Suppressor macrophage treated with lipopolysaccharide for 1 hour (primary cell): ENCODE measurements around the gene SMARCA2.

Experiments
- DNase-seq, 3 donors: peaks; one replicate each; pipeline ENCODE4 v3.0.0-alpha.2; 2020 to 2022

SMARCA2 gene

DNA sequence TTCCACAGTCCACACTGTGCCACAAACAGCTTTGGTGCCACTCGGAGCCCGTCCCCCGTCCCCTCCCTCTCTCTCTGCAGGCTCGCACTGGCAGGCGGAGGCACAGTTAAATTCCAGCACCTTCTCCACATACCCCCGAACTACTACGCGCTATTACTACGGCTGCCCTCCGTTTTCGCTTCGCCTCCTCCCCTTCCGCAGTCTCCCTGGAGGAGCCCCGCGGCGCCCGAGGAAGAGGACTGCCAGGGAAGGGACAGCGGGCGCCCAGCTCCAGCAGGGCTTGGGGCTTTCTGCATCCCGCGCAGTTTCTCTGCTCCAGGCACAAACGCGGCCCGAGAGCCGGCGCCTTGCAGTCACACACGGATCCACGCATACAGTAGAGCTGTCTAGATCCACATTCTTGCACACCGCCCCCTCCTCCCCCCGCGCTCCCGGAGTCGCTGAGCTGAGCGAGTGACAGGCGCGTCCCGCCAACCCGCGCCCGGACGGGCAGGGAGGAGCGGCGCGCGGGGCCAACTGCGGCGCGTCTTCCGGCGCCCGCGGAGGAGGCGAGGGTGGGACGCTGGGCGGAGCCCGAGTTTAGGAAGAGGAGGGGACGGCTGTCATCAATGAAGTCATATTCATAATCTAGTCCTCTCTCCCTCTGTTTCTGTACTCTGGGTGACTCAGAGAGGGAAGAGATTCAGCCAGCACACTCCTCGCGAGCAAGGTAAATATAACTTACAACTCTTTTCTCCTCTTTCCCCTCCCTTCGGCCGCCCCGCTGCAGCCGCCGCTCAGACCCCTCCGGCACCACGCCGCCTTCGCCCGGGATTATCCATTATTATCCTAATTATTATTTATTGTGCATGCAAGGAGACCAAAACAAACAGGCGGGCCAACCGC, at the start of gene SMARCA2:
Gene SMARCA2 (plus strand): TSS at position 652 of the 885 bp plus-strand sequence. CDS start 13,676 bp downstream, outside the sequence.
- peak; percentile 98 to 100 (median 99) for DNase-seq

GRCh38 chr9:1966725-1967366, 48.3 kb upstream of the SMARCA2 start:
- DNase-seq: no peak

DNA sequence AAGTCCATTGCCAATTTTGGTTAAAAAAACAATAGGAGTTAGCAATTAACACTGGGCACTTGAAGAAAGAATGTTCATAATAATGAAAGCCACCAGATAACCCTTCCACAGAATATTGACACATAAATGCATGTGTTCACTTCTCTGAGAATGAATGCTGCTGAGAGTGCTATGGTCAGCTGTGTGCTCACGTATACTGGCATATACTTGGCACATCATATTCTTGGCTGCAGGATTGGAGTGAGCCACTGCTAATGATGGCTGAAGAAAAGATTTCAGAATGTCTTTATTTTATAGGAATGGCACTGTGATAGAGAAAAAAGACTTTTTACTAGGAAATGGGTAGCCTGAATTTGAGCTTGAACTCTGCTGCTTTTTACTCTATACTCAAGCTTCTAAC, 46.0 kb upstream of the SMARCA2 start:
- DNase-seq: no peak

DNA sequence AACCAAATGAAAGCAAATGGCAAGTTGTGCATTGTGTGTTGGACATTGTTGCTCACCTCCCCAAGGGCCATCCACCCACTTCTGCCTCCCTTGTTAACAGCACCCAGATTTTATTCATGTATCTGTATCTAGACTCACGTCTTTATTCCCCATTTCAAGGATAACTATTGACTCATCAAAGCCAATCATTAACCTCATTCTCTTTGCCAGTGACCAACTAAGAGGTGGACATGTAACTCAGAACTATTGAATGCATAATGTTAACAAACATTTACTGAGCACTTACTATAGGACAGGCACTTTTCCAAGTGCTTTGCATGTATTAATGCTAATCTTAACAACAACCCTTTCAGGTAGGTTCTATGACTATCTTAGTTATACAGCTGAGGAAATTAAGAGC, 45.2 kb upstream of the SMARCA2 start:
- no peak for DNase-seq

- no peak for DNase-seq
These were observed 42.5 kb upstream of the SMARCA2 start for GRCh38 chr9:1972672-1973071.

DNA sequence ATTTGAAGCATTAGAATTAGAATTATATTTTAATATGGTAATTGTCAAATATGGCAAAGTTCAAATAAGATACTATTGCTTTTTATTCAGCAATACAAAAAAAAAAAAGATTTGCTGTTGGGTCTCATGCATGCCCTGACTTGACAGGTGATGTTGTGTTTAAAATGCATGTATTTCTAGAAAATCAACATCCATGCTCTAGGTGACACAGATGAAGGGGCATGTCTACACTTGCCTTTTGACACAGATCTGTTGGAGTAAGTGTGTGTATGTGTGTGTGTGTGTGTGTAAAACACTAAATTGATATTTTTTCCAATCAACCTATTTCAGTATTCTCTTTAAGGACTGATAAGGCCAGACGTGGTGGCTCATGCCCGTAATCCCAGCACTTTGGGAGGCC, 38.1 kb upstream of the SMARCA2 start:
- no peak for DNase-seq

GRCh38 chr9:1978941-1979340, 36.2 kb upstream of the SMARCA2 start:
- DNase-seq: peak; percentile 31 to 35 (median 32)

DNA sequence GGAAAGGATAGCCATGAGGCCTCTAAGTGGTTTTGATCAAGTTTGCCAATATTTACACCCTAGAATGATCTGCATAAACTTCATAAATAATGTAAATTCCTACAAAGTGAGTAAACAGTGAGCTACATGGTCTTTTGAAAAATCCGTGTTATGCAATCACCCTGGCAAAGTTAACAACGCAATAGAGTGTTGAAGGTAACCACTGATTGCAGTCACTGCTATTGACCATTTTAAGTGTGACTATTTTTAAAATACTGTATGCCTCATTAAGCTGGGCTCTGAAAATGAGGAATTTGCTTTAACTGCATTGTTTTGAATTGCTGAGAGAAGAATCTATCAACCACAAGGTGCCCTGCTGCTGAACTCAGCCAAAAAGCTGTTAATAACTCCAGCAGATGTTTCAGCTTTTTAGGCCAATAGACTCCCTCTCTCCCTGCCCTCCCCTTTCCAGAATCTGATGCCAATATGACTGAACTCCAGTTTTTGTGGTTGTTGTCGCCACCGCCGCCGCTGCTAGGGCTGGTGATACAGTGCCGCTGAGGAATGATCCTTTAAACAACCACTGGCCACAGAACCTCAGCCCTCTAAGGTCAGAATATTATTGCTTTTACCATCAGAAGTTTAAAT, 35.3 kb upstream of the SMARCA2 start:
- DNase-seq: peak in 2 of 3 donors; percentile 34 to 35

GRCh38 chr9:1980387-1980786, 34.8 kb upstream of the SMARCA2 start:
- no peak for DNase-seq

- DNase-seq: no peak
These were observed 33.1 kb upstream of the SMARCA2 start for GRCh38 chr9:1982074-1982473.

GRCh38 chr9:1986341-1986740, 28.8 kb upstream of the SMARCA2 start:
- DNase-seq: no peak

DNA sequence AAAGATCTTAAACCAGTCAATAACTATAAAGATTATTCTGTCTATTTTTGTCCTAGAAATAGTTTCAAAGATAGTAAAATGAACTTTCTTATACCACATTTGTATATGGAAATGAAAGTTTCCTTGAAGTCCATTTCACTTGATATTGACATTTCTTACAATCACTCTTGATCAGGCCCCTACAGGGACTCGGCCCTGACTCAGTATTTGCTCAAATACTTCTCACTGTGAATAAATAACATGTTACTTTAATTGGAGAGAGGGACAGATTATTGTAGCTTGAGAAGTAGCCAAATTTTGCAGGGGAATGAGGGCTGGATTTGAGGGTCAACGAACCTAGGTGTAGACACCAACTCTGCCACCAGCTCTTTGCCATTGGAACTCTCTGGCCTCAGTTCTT, 25.6 kb upstream of the SMARCA2 start:
- no peak for DNase-seq

- DNase-seq: peak; percentile 15 to 34 (median 24)
These were observed 21.0 kb upstream of the SMARCA2 start for GRCh38 chr9:1994180-1994579.

GRCh38 chr9:1995084-1995483, 20.1 kb upstream of the SMARCA2 start:
- DNase-seq: no peak

DNA sequence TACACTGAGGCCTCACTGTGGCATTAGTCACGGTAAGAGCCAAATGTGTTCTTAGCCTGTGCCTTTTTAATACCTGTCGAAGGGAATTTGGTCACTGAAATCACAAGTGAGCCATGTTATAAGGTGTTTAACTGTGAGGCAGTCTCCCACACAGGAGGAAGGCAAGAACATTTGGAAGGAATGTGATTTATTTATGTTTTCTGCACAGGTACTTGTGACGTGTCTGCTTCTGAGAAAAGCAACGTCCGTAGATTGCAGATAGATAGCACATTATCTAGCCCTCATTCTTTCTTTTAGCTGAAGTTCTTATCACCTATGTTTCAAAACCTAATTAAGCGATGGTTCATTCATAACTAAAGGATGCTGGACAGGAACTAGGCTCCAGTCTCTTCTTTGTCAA, 19.0 kb upstream of the SMARCA2 start:
- no peak for DNase-seq

DNA sequence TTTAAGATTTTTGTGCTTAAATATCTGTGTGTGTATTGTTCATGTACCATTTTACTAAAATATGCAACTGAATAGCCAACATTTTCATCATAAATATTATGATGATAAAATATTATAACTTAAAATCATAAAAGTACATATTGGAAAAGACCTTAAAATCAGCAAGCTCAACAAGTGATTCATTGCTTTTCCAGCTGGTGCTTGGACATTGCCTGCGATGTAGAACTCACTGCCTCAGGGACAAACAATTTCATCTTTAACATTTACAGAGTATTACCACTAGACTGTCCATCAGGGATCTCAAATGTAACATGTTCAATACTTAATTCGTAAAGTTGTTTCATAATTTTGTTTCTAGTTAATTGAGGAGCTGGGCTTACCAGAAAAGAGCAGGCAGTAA, 17.5 kb upstream of the SMARCA2 start:
- DNase-seq: no peak

GRCh38 chr9:1998111-1998510, 17.0 kb upstream of the SMARCA2 start:
- DNase-seq: no peak

DNA sequence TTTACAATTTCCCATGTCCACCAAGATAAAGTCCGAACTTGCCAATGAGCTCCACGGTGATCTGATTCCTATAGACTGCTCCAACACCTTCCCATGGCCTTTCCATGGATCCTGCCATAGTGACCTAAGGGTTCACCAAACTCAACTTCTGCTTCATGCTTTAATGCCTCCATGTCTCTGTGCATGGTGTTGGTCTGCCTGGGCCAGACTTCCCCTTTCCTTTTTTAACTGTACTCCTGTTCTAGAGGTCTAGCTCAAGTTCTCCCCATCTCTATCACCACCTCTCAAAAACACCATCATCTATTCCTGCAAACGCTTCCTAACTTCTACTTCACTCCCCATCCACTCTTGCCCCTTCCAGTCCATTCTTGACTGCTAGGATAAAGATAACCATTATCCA, 14.8 kb upstream of the SMARCA2 start:
- DNase-seq: no peak

- no peak for DNase-seq
These were observed 6.8 kb upstream of the SMARCA2 start for GRCh38 chr9:2008372-2008771.

DNA sequence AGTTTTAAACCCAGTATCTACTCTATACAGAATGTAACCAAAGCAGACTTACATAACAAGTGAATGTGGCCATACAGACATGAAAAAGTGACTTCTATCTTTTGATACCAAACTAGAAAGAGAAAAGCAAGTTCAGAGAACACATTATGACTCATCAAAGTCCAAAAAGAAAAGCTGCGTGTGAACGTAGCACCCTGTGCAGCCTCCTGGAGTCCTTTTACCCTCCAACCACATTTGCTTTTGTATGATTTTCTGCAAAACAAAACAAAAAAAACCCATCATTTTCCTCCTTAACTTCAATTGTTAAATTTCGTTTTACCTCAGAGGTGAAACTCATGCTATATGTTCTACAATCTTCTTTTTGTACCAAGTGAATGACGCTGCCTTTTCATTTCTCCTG, 2.8 kb upstream of the SMARCA2 start:
- DNase-seq: no peak

DNA sequence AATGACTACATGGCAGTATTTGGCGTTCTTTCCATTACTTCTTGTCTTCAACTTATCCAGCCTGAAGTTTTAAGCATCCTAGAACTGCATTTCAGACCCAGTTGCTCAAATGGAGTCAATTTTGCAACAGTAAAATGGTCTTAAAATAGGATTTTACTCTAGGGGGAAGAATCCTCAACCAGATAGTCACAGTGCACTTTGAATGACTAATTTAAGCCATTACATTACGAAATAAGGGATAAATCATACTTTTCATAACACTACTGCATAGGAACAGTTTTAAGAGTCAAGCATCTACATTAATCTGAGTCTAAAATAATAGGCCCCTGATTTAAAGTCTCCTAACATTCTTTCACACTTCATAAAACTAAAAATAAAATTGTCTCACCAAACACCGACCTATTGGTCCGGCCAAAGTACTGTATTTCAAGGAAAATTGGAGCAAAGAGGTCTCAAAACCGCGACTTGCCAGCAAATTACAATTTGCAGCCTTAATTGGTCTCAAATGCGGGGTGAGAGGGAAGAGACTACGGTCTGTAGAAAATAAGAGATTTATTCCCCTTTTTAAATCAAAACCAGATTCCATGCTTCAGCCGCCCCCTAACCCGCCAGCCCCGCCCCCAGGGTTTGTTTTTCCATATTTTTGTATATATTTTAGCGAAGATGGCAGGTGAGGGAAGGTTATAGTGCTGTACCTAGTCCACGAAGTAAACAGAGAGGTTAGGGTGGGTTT, 1.2 kb upstream of the SMARCA2 start:
- DNase-seq: peak; percentile 47 to 88 (median 86)

DNA sequence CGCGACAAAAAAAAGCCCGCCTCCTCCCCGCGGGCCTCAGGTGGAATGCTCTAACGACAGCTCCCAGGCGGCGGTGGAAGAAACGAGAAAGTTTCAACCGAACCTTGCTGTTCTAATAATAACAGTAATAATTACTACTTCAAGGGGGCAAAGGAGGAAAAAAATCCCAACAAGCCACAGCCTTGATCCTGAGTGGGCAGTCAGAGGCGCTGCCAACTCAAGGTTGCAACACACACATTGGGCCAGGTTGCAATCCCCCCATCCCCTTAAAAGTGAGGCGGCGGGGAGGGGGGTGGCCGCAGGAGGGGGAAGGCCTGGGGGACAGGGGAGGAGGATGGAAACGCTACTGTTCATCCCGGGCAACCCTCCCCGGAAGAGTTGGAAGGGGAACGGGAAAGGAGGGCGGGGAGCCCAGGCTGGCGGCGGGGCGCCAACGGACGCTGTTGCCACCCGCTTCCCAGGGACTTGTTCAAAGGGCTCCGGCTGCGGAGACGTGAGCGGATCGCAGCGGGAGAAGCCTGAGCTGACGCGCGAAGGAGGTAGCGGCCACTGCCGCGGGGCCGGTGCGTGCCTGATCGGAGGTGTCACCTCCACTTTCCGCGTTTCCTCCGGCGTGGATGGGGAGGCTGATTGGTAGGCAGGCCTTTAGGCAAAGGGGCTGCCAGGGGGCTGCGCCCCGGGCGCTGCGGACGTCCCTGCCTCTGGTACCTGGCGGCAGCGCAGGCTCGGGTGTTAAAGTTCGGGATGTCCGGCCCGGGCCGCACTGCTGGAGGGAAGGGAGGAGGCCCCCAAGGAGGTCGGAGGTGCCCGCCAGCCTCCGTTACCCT, 647 bp downstream of the SMARCA2 start:
- peak; percentile 41 to 69 (median 45) for DNase-seq
